Inferior parietal cortex (tissue), 1 donor: ENCODE data around the gene SAA2.
"Not testable (repeated sequence)": the region's sequence is repeated elsewhere in the genome, so short reads cannot be mapped to it uniquely, and the experiment has no call there.

Experiments used
- DNase-seq: peaks from one replicate; pipeline ENCODE4 v3.0.0-alpha.2; 2016; ENCODE audit errors: extremely low spot score

SAA2 gene

DNA sequence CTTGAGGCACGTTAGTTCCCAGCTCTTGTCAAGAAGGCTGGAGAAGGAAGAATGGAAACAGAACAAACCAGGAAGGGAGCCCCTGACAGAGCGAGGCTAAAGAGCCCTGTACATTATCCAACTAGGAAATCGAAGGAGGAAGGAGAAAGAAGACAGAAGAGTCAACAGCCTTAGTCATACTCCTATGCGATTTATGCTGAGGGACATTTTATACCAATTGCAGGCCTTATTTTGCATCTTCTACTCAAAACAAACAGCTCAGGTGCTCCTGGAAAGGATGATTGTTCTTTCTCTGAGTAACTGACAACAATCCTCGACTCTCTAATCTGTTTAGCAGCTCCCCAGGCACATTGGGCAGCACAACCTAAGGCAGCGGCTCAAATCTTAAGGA is 1.3 kb downstream of the SAA2 start:
- DNase-seq, result not testable (repeated sequence)

DNA sequence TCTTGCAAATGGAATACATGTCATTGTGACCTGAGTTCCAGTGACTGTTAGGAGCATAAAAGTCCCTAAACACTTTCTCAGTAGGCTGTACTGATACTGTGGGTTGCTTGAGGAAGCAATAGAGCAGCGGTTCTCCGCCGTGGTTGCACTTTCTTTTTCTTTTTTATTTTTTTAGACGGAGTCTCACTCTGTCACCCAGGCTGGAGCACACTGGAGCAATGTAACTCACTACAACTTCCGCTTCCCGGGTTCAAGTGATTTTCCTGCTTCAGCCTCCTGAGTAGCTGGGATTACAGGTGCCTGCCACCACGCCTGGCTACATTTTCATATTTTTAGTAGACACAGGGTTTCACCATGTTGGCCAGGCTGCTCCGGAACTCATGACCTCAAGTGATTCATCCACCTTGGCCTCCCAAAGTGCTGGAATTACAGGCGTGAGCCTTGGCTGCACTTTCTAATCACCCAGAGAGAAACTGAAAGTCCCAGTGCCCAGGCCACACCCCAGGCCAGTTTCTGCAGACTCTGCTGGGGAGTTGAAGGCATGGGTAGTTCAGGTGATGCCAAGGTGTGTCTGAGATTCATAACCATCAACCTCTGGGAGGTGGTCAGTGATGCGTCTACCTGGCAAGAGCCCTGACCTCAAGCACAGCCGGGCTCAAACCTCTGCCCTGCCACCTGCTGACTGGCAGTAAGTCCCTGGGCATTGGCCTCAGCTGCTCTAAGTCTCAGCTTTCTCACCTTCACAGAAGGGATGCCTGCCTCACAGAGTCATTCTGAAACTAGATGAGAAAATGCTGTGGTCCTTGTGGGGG is 1.9 kb downstream of the SAA2 start:
- not testable (repeated sequence) for DNase-seq

DNA sequence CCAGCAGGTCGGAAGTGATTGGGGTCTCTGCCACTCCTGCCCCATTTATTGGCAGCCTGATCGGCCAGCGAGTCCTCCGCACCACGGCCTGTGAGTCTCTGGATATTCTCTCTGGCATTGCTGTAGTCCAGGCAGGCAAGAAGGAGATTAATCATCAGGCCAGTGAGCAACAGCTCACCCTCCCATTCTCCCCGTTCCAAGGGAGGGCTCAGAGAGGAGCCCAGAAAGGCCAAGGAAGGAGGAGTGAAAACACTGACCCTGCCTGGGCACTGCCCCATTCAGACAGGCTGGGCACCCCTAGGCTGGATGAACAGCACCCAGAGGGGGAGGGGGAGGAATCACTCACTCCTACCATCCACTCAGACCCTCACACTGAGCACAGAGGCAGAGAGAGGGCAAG is 3.1 kb downstream of the SAA2 start:
- no peak for DNase-seq

DNA sequence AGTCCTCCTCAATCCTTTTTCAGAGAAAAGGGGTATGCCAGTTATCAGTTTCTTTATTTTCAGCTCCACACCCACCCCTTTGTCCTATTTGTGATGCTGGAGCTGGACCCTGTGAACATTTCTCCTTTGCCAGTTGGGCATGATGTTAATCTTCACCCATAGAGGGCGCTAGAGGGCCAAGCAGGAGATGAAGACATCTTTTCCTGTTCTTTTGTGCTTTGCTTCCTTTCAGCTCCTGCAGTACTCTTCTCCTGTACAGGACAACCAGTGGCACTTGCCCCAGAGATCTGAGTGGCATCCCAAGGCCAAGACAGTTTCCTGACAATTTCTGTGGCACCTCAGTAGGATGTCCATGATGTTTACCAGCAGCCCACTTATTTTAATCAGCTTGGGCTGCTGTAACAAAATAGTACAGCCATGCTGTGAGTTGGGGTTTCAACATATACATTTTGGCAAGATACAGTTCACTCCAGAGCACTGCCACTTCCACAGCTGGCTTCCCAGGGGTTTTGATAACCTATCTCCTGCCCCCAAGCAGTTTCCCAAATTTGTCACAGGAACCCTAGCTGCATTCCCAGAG is 4.6 kb downstream of the SAA2 start:
- peak; percentile 34 for DNase-seq

DNA sequence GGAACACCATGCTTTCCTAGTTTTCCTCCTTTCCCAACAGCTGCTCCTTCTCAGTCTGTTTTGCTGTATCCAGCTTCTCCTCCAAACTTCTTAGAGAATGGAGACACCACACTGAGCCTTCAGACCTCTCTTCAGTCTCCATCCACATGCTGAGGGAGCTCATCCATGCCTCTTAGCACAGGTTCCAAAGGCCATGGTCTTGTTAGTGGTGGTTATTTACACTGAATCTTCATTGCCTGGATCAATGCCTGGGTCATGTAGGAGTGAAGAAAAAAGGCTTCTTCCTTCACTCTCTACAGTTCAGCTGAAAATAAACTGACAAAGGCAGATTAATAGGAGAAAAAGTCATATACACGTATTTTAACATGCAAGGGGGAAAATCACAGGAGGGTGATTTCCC is 8.8 kb downstream of the SAA2 start:
- no peak for DNase-seq

DNA sequence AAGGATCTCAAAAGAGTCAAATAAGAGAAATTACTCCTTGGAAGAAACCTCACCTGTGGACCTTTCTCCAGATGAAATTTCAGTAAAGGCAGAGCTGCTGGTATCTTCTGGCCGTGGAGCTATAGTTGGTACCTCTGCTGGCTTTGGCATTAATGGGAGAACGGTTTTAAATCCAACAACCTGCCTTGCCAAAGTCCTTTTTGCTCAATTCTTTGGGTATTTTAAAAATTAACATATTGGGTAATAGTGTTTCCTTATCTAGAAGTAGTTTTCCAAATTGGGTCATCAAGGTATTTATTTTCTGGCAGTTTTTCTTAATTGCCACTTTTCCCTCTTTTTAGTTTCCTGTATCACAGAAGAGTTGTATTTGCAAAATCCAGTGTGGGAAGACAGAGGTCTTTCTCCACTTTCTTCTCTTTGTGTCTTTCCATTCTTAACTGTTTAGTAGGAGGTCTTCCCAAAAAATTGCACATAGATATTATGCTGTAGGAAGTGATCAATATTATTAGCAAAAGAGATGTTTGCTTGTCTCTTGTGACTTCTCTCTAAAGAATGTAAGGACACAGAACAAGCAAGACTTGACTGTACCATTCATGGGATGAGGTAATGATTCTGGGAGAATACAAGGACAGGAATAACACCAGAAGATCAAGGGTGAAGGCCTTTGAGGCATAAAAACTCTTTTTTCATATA is 11.7 kb downstream of the SAA2 start, which contains the start of gene SAA4:
TSS of gene SAA4 (minus strand) at position 139 of the 693 bp plus-strand sequence. CDS start 876 bp downstream, outside the sequence.
- no peak for DNase-seq

GRCh38 chr11:18235394-18236334 is 12.8 kb downstream of the SAA2 start:
- no peak for DNase-seq

DNA sequence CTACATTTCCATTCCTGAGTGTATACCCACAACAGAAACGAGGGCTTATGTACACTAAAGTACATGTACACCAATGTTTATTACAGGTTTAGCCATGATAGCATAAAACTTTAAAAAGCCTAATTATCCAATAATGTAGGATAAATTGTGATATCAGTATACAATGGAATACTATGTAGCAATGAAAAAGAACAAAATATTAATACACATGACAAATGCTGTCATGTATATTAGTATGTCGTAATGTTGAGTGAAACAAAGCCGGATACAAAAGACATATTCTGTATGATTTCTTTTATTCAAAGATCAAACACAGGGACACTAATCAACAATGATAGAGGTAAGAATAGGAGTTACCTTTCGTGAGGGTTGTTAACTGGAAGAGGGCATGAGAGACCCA is 14.6 kb downstream of the SAA2 start:
- DNase-seq, result no peak

DNA sequence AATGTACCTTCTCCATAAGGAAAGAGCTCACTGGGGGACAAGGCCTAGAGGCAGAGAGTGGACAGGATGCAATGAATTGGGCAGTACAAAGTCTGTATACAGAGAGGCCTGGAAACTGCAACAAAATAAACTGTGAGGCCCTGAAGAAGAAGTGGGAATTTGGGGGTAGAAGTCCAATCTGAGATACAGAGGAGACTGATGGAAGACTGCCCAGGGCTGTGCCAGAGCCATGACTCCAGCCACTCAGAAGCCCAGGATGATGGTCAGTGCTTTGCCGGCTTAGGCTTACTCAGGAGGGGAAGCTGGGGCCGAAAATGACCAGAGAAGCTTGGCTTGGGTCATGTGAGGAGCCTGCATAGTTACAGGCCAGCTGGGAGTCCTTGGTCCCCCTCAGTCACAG is 17.6 kb downstream of the SAA2 start:
- no peak for DNase-seq

DNA sequence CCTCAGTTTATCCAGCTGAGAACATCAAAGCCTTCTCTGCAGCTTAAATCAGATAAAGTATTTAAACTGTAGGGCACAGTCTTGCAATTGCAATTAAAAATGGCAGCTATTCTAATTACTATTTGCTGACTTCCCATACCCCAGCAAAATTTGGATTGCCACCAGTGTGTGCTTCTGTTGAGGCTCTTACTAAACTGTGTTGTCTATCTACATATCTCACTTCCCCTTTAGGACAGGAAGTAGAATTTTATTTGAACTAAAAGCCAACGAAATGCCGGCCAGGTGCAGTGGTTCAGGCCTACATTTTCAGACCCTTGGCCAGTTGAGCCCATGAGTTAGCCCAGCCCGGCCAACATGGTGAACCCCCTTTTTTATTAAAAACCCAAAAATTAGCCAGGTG is 19.0 kb downstream of the SAA2 start:
- no peak for DNase-seq

GRCh38 chr11:18225913-18226312 is 22.6 kb downstream of the SAA2 start:
- DNase-seq, result no peak

DNA sequence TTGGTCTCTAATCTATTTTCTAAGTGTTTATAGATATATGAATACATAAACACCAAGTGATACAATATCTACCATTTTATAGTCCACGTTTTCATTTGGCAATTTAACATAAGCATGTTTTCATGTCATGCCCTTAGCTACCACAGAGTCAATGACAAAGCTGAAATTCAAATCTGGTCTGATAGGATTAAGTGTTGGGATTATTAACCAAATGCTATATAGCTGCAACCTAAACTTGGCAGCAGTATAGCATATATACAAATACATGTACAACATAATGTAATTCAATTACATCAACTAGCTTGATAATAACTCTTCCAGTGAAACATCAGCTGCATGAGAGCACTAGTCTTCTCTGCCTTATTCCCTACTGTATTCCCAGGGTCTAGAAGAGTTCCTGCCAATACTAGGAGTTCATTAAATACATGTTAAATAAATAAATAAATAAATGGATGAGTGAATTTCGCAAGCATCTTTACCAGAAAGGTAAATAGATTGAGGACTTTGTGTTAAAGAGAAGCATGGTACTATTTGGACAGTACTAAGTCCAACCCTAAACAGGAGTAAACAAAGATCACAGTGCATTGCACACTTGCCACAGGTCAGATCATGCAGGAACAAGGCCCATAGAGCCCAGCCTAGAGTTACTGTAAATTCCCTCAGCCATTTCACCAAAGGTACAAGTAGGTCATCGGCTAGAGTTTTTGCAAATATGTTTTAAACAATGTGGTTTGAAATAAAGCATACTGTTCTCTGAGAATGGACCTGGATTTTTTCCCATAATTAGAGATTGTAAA is 24.7 kb downstream of the SAA2 start:
- DNase-seq, result no peak

DNA sequence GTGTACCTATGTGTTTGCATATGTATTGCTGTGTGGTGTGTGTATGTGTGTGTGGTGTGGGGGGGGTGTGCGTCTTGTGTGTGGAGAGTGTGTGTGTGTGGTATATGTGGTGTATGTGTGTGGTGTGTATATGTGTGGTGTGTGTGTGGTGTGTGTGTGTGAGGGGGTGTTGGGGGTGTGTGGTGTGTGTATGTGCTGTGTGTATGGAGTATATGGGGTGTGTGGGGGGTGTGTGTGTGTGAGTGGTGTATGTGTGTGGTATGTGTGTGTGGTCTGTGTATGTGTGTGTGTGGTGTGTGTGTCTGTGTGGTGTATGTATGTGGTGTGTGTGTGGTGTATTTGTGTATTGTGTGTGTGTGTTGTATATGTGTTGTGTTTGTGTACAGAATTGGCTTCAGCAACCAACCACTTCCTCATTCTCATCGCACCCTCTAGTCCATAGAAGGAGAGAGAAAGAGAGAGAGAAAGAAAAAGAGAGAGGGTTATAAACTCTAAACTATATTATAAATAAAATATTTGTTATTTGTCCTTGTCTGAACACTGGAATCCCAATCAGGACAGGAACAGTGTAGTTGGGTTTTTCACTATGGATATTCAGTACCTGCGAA is 25.6 kb downstream of the SAA2 start:
- no peak for DNase-seq

- no peak for DNase-seq
Observed at GRCh38 chr11:18221274-18221876, 27.1 kb downstream of the SAA2 start.

- no peak for DNase-seq
Observed at GRCh38 chr11:18209058-18209457, 39.4 kb downstream of the SAA2 start.

DNA sequence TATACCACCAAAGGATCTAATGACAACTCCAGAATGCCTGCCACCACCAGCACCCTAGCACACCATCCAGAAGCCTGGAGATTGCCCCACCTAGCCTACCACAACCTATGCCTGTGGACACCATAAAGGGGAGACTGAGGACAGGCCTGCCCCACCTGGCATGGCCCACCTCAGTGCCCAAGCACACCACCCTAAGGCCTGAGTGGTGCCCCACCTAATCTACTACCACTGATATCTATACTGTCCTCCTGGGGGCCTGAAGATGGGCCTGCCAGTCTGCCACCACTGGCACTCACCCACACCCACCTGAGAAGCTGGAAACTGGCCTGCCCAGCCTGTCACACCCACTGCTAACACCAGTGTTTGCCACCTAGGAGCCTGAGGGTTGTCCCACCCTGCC is 43.7 kb downstream of the SAA2 start:
- DNase-seq, result no peak

DNA sequence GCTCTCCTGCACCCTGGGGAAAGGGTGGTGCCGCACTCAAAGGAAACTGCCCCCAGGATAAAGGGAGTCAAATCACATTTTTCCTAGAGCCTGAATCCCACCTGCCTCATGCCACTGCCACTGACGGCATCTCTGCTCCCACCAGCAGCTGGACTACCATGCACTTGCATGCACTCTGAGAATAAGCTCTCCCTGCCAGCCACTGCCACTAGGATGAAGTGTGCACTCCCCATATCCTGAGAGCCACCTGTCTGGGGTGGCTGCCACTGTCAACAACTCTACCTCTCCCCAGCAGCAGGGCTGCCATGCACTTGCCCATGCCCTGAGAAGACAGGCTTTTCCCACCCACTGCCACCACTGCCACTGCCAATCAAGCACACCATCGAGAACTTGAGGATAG is 44.2 kb downstream of the SAA2 start:
- no peak for DNase-seq

GRCh38 chr11:18203723-18204122 is 44.7 kb downstream of the SAA2 start:
- DNase-seq, result no peak

DNA sequence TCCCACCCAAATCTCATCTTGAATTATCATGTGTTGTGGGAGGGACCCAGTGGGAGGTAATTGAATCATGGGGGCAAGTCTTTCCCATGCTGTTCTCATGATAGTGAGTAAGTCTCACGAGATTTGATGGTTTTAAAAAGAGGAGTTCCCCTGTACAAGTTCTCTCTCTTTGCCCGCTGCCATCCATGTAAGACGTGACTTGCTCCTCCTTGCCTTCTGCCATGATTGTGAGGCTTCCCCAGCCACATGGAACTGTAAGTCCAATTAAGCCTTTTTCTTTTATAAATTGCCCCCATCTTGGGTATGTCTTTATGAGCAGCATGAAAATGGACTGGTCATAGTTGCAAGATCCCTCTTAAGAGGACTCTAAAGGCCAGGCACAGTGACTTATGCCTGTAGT is 50.7 kb downstream of the SAA2 start:
- not testable (repeated sequence) for DNase-seq

- DNase-seq, result no peak
Observed at GRCh38 chr11:18196532-18196931, 51.9 kb downstream of the SAA2 start.
